Glutamatergic neuron (in vitro differentiated cells): Measurements from ENCODE around the gene KASH5. TPM values are rescaled to one million over a fixed set of nuclear protein-coding genes. Genes with fewer than 3 reads are reported as not detected.
"Not testable (repeated sequence)": the region's sequence is repeated elsewhere in the genome, so short reads cannot be mapped to it uniquely, and the experiment has no call there.

Experiments
- DNase-seq: peaks from one replicate; pipeline ENCODE4 v3.0.0; 2022
- H3K27ac Mint-ChIP-seq: one replicate; pipeline ENCODE4 v1.8.0; 2020; ENCODE audit warnings: mild to moderate bottlenecking, mixed read lengths, inconsistent platforms; ENCODE audit not compliant: unreplicated experiment
- H3K27me3 Mint-ChIP-seq: one replicate; pipeline ENCODE4 v1.8.0; 2020; ENCODE audit warnings: mild to moderate bottlenecking, moderate library complexity, mixed read lengths, inconsistent platforms; ENCODE audit not compliant: unreplicated experiment
- H3K36me3 Mint-ChIP-seq: one replicate; pipeline ENCODE4 v1.8.0; 2020; ENCODE audit warnings: mild to moderate bottlenecking, mixed read lengths, inconsistent platforms; ENCODE audit not compliant: unreplicated experiment
- H3K4me1 Mint-ChIP-seq: one replicate; pipeline ENCODE4 v1.8.0; 2020; ENCODE audit warnings: mild to moderate bottlenecking, low read depth, mixed read lengths, inconsistent platforms; ENCODE audit not compliant: unreplicated experiment
- H3K4me3 Mint-ChIP-seq: one replicate; pipeline ENCODE4 v1.8.0; 2020; ENCODE audit warnings: mild to moderate bottlenecking, mixed read lengths, inconsistent platforms; ENCODE audit not compliant: unreplicated experiment
- H3K9me3 Mint-ChIP-seq: one replicate; pipeline ENCODE4 v1.8.0; 2020; ENCODE audit warnings: mild to moderate bottlenecking, moderate library complexity, mixed read lengths, inconsistent platforms; ENCODE audit not compliant: unreplicated experiment
- CTCF ChIP-seq: fragments of 200-600 bp; sonication (generic); IDR thresholded peaks from one replicate; pipeline ENCODE4 v1.5.0; 2021; ENCODE audit not compliant: partially characterized antibody, unreplicated experiment
- total RNA-seq: library from RNA; stranded (reverse); fragmentation: NEBNext Ultra II Directional; extraction: Animal tissue kit (Norgen Biotek cat#: 25700); gene quantifications from one replicate; pipeline ENCODE4 v1.2.1, GENCODE V29; 2021; ENCODE audit not compliant: unreplicated experiment

The KASH5 gene
- total RNA-seq, 1 donor from 2014 or later = 0.49 TPM

- no peak overlapping the region for H3K4me3 Mint-ChIP-seq
- H3K9me3 Mint-ChIP-seq = peaks cover 6% of the 10 kb centered on the region
- DNase-seq = no peak
- H3K27me3 Mint-ChIP-seq = peaks cover 3% of the 10 kb centered on the region
- H3K4me1 Mint-ChIP-seq = peaks cover 4% of the 10 kb centered on the region
- no peaks in the 10 kb centered on the region for H3K36me3 Mint-ChIP-seq
- TF ChIP-seq CTCF = no peak
- H3K27ac Mint-ChIP-seq = no peak overlapping the region
Observed at GRCh38 chr19:49456326-49456725, 68.3 kb downstream of the KASH5 start.

- no peaks in the 10 kb centered on the region for H3K36me3 Mint-ChIP-seq
- H3K4me1 Mint-ChIP-seq = peaks cover 3% of the 10 kb centered on the region
- H3K4me3 Mint-ChIP-seq = no peak overlapping the region
- H3K27ac Mint-ChIP-seq = no peak overlapping the region
- peaks cover 4% of the 10 kb centered on the region for H3K9me3 Mint-ChIP-seq
- peaks cover 2% of the 10 kb centered on the region for H3K27me3 Mint-ChIP-seq
- no peak for TF ChIP-seq CTCF
- no peak for DNase-seq
Observed at GRCh38 chr19:49458567-49458903, 70.5 kb downstream of the KASH5 start.

- H3K4me3 Mint-ChIP-seq = no peak overlapping the region
- H3K9me3 Mint-ChIP-seq = peaks cover 2% of the 10 kb centered on the region
- no peak overlapping the region for H3K27ac Mint-ChIP-seq
- H3K36me3 Mint-ChIP-seq = no peaks in the 10 kb centered on the region
- no peak for TF ChIP-seq CTCF
- no peaks in the 10 kb centered on the region for H3K27me3 Mint-ChIP-seq
- no peak for DNase-seq
- peaks cover 2% of the 10 kb centered on the region for H3K4me1 Mint-ChIP-seq
Observed at GRCh38 chr19:49459388-49459787, 71.3 kb downstream of the KASH5 start.

GRCh38 chr19:49461130-49461529 lies 73.1 kb downstream of the KASH5 start:
- H3K36me3 Mint-ChIP-seq, DNase-seq, H3K27ac Mint-ChIP-seq, H3K9me3 Mint-ChIP-seq, H3K4me1 Mint-ChIP-seq, H3K4me3 Mint-ChIP-seq, H3K27me3 Mint-ChIP-seq: not testable (repeated sequence)

- Mint-ChIP-seq H3K36me3 (no peaks in the 10 kb centered on the region), H3K27me3 (no peaks in the 10 kb centered on the region), H3K27ac (no peak overlapping the region), H3K4me1 (no peaks in the 10 kb centered on the region), H3K9me3 (peaks cover 2% of the 10 kb centered on the region), H3K4me3 (no peak overlapping the region)
- no peak for TF ChIP-seq CTCF
- DNase-seq = no peak
Observed at GRCh38 chr19:49461656-49462055, 73.6 kb downstream of the KASH5 start.

GRCh38 chr19:49462492-49462891 lies 74.4 kb downstream of the KASH5 start:
- TF ChIP-seq CTCF = no peak
- no peak for DNase-seq
- no peaks in the 10 kb centered on the region for H3K27me3 Mint-ChIP-seq
- peaks cover 2% of the 10 kb centered on the region for H3K9me3 Mint-ChIP-seq
- peak overlapping the region; percentile 52 for H3K27ac Mint-ChIP-seq
- H3K36me3 Mint-ChIP-seq = no peaks in the 10 kb centered on the region
- H3K4me1 Mint-ChIP-seq = no peaks in the 10 kb centered on the region
- H3K4me3 Mint-ChIP-seq = no peak overlapping the region
